GM18508 (cell line): Measurements from ENCODE around the gene NFX1.
"Not testable (repeated sequence)": the region's sequence is repeated elsewhere in the genome, so short reads cannot be mapped to it uniquely, and the experiment has no call there.

Source experiments
- ATAC-seq: cut with Tn5 transposase; IDR thresholded peaks from one replicate; pipeline ENCODE4 v1.9.1; 2021; ENCODE audit warnings: moderate number of reproducible peaks; ENCODE audit not compliant: insufficient read depth, unreplicated experiment

The NFX1 gene

GRCh38 chr9:33385536-33385935, 95.2 kb downstream of the NFX1 start:
- ATAC-seq = not testable (repeated sequence)

- ATAC-seq = not testable (repeated sequence)
These were observed 95.8 kb downstream of the NFX1 start for GRCh38 chr9:33385979-33386640.

GRCh38 chr9:33386641-33386996, 96.3 kb downstream of the NFX1 start:
- ATAC-seq = not testable (repeated sequence)

GRCh38 chr9:33386998-33387397, 96.7 kb downstream of the NFX1 start:
- ATAC-seq = not testable (repeated sequence)

GRCh38 chr9:33388110-33388994, 98.0 kb downstream of the NFX1 start:
- ATAC-seq = no peak

GRCh38 chr9:33391111-33391771, 100.9 kb downstream of the NFX1 start:
- not testable (repeated sequence) for ATAC-seq

- ATAC-seq = not testable (repeated sequence)
These were observed 102.3 kb downstream of the NFX1 start for GRCh38 chr9:33392591-33393021.

- ATAC-seq = no peak
These were observed 103.3 kb downstream of the NFX1 start for GRCh38 chr9:33393581-33393980.

GRCh38 chr9:33393986-33394385, 103.7 kb downstream of the NFX1 start:
- ATAC-seq = not testable (repeated sequence)

- not testable (repeated sequence) for ATAC-seq
These were observed 105.0 kb downstream of the NFX1 start for GRCh38 chr9:33395159-33395879.

- not testable (repeated sequence) for ATAC-seq
These were observed 107.5 kb downstream of the NFX1 start for GRCh38 chr9:33397801-33398200.

GRCh38 chr9:33399047-33399446, 108.7 kb downstream of the NFX1 start:
- not testable (repeated sequence) for ATAC-seq

- not testable (repeated sequence) for ATAC-seq
These were observed 111.5 kb downstream of the NFX1 start for GRCh38 chr9:33401809-33402208.

- not testable (repeated sequence) for ATAC-seq
These were observed 112.1 kb downstream of the NFX1 start, which contains the start of gene AQP7 for GRCh38 chr9:33402371-33402770. Gene AQP7, minus strand, starts transcription at chr9:33402568. Its CDS starts 1,306 bp downstream, at chr9:33401262.

GRCh38 chr9:33403941-33404787, 113.8 kb downstream of the NFX1 start:
- ATAC-seq = no peak

GRCh38 chr9:33404788-33405362, 114.6 kb downstream of the NFX1 start:
- no peak for ATAC-seq

- no peak for ATAC-seq
These were observed 116.7 kb downstream of the NFX1 start for GRCh38 chr9:33407061-33407460.

GRCh38 chr9:33408087-33408486, 117.8 kb downstream of the NFX1 start:
- ATAC-seq = no peak

- ATAC-seq = no peak
These were observed 124.0 kb downstream of the NFX1 start for GRCh38 chr9:33414268-33414667.
